Smooth muscle cell (in vitro differentiated cells): ENCODE results near the gene PLD5. TPM values are rescaled to one million over a fixed set of nuclear protein-coding genes. Genes with fewer than 3 reads are reported as not detected.
A peak's percentile ranks its signal among the peaks of the same experiment; 100 is the strongest.

Experiments used
- DNase-seq: peaks from one replicate; lab custom pipeline; 2025; ENCODE audit not compliant: unreplicated experiment; lab: John Stamatoyannopoulos, UW
- H2AFZ ChIP-seq: fragments of 200-600 bp; sonication (generic); 2 replicates; pipeline ENCODE4 v1.6.0; 2016; ENCODE audit warnings: antibody characterized with exemption, low read depth, mild to moderate bottlenecking
- H3F3A ChIP-seq: fragments of 200-600 bp; sonication (generic); 2 replicates; pipeline ENCODE4 v1.6.0; 2017; ENCODE audit warnings: antibody characterized with exemption, low read depth
- H3K27ac ChIP-seq: fragments of 200-600 bp; sonication (generic); 2 replicates; pipeline ENCODE4 v1.5.1; 2016; ENCODE audit warnings: low read depth, mild to moderate bottlenecking
- H3K27me3 ChIP-seq: fragments of 200-600 bp; sonication (generic); 2 replicates; pipeline ENCODE4 v1.6.1; 2016; ENCODE audit warnings: low read depth, mild to moderate bottlenecking
- H3K36me3 ChIP-seq: fragments of 200-600 bp; sonication (generic); 2 replicates; pipeline ENCODE4 v1.5.1; 2016; ENCODE audit warnings: low read depth
- H3K4me1 ChIP-seq: fragments of 200-600 bp; sonication (generic); 2 replicates; pipeline ENCODE4 v1.5.1; 2016; ENCODE audit warnings: low read depth
- H3K4me2 ChIP-seq: fragments of 200-600 bp; sonication (generic); 2 replicates; pipeline ENCODE4 v1.6.0; 2016; ENCODE audit warnings: mild to moderate bottlenecking
- H3K4me3 ChIP-seq: fragments of 200-600 bp; sonication (generic); 2 replicates; pipeline ENCODE4 v1.5.1; 2016; ENCODE audit warnings: mild to moderate bottlenecking
- H3K79me2 ChIP-seq: fragments of 200-600 bp; sonication (generic); 2 replicates; pipeline ENCODE4 v1.6.0; 2016; ENCODE audit warnings: low read depth, mild to moderate bottlenecking
- H3K9ac ChIP-seq: fragments of 200-600 bp; sonication (generic); 2 replicates; pipeline ENCODE4 v1.6.0; 2016; ENCODE audit warnings: low read depth
- H3K9me3 ChIP-seq: fragments of 200-600 bp; sonication (generic); replicated peaks from 2 replicates; pipeline ENCODE4 v1.5.1; 2016; ENCODE audit warnings: low read depth
- H4K20me1 ChIP-seq: fragments of 200-600 bp; sonication (generic); 2 replicates; pipeline ENCODE4 v1.6.0; 2016; ENCODE audit warnings: low read depth
- WGBS: methylation state at CpG from one replicate; pipeline ENCODE4 v1.1.7; 2016; ENCODE audit warnings: low lambda C conversion rate; 5-methylcytosine and 5-hydroxymethylcytosine counted together
- polyA plus RNA-seq: library from polyadenylated mRNA; unstranded; fragments of >200 nt; fragmentation: Nextera tagmentation; extraction: Ambion mirVana; gene quantifications from 2 replicates; pipeline ENCODE4 v1.2.1, GENCODE V29; 2016
- total RNA-seq: library from RNA; depleted of rRNA; stranded (reverse); fragments of >200 nt; gene quantifications from 2 replicates; pipeline ENCODE4 v1.2.3, GENCODE V29; 2014
- TF ChIP-seq, protein P1 (sequence below): fragments of 200-600 bp; sonication (generic); IDR thresholded peaks from 2 replicates; pipeline ENCODE4 v1.5.1; 2017; ENCODE audit warnings: borderline replicate concordance, mild to moderate bottlenecking, antibody characterized with exemption; ENCODE audit not compliant: insufficient read depth, poor library complexity, severe bottlenecking

Gene PLD5
- total and polyA plus RNA-seq, 2 experiments from 2014 or later, result 0.25 to 0.27 TPM

DNA sequence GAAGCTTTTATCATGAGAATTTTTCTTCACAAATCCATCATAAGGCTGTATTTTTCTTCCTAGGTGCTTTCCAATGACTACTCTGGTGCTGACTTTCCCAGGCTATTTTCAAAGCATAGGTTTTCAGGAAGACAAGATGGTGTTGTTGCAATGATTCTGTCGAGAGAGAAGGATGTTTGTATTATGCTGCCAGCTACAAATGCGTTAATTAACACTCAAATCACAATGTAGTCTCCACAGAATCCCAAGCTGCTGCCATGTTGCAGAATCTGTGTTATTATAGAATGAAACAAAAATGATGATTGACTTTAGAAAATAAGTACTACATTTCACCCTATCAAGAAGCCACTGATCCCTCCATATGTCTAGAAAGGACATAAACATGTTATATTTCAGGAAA lies 346.1 kb downstream of the PLD5 start:
- H4K20me1 ChIP-seq, result no peaks in the 10 kb centered on the region

DNA sequence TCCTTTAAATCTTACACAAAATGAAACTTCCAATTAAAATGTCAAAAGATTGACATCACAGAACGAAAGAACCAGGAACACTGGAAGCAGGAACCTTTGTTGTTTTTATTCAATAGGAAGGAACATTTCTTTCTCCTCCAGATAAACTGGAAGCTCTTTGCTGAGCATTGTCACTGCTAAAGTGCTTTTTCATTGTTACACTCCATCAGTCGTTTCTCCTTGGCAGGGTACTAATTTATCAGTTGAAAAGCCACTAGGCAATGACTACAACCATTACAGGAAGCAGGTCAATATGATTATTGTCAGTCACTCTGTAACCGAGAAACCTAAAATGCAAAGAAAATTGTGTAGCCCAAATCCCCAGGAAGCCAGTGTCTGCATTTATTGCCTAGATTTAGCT lies 362.4 kb downstream of the PLD5 start:
- Histone ChIP-seq H2AFZ (no peak overlapping the region), H4K20me1 (no peaks in the 10 kb centered on the region), H3K9me3 (no peaks in the 10 kb centered on the region), H3K4me3 (no peak overlapping the region), H3K27ac (no peak overlapping the region), H3K79me2 (no peaks in the 10 kb centered on the region), H3K36me3 (no peaks in the 10 kb centered on the region), H3F3A (no peaks in the 10 kb centered on the region), H3K27me3 (no peaks in the 10 kb centered on the region), H3K4me1 (peaks cover 5% of the 10 kb centered on the region), H3K4me2 (no peak overlapping the region), H3K9ac (no peak overlapping the region)
- TF ChIP-seq, protein P1, sequence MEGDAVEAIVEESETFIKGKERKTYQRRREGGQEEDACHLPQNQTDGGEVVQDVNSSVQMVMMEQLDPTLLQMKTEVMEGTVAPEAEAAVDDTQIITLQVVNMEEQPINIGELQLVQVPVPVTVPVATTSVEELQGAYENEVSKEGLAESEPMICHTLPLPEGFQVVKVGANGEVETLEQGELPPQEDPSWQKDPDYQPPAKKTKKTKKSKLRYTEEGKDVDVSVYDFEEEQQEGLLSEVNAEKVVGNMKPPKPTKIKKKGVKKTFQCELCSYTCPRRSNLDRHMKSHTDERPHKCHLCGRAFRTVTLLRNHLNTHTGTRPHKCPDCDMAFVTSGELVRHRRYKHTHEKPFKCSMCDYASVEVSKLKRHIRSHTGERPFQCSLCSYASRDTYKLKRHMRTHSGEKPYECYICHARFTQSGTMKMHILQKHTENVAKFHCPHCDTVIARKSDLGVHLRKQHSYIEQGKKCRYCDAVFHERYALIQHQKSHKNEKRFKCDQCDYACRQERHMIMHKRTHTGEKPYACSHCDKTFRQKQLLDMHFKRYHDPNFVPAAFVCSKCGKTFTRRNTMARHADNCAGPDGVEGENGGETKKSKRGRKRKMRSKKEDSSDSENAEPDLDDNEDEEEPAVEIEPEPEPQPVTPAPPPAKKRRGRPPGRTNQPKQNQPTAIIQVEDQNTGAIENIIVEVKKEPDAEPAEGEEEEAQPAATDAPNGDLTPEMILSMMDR, result no peak
- WGBS, result 71% methylated on average over 3 of the region's 3 CpGs
- no peak for DNase-seq

More for the DNA sequence above, 346.1 kb downstream of the PLD5 start:
- Histone ChIP-seq H3K4me2 (no peak overlapping the region), H3K27ac (no peak overlapping the region), H3K9me3 (no peaks in the 10 kb centered on the region), H3K9ac (no peak overlapping the region), H2AFZ (no peak overlapping the region), H3K27me3 (no peaks in the 10 kb centered on the region), H3K4me3 (no peak overlapping the region), H3K4me1 (no peaks in the 10 kb centered on the region), H3F3A (no peaks in the 10 kb centered on the region), H3K36me3 (no peaks in the 10 kb centered on the region), H3K79me2 (no peaks in the 10 kb centered on the region)
- no peak for DNase-seq
- TF ChIP-seq, protein P1, result no peak
- 78% methylated on average over 2 of the region's 2 CpGs for WGBS

DNA sequence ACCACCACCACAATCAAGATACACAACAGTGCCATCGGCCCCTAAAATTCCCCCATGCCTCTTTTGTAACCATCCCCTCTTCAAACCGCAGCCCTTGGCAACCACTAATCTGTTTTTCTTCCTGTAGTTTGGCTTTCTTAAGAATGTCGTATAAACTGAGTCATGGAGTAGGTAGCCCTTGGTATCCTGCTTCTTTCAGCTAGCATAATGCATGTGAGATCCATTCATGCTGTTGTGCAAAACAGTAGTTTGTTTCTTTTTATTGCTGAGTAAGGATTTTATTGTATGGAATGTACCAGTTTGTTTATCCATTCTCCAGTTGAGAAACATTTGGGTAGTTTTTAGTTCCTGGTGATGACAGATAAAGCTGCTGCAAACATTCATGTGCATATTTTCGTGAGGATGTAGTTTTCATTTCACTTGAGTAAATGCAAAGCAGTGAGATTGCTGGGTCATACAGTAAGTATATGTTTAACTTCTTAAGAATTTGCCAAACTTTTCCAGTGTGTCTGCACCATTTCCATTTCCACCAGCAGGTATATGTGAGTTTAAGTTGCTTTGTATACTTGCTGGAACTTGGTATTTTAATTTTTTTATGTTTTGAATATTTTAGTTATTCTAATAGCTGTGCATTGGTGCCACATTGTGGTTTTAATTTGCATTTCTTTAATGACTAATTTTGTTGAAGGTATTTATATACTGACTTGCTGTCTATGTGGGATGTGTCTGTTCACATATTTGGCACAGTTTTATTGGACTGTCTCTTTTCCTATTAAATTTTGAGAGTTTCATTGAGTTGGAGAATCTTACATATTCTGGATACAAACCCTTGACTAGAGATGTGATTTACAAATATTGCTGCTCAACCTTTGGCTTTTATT lies 377.2 kb downstream of the PLD5 start:
- TF ChIP-seq, protein P1, result no peak
- Histone ChIP-seq H3K79me2 (no peaks in the 10 kb centered on the region), H3K27ac (peak overlapping the region; percentile 52), H3K9me3 (no peaks in the 10 kb centered on the region), H3F3A (no peaks in the 10 kb centered on the region), H2AFZ (no peak overlapping the region), H3K4me2 (peak overlapping the region; percentile 62), H3K36me3 (no peaks in the 10 kb centered on the region), H3K4me3 (peak overlapping the region; percentile 19), H3K4me1 (peaks cover 13% of the 10 kb centered on the region), H3K27me3 (no peaks in the 10 kb centered on the region), H3K9ac (no peak overlapping the region), H4K20me1 (no peaks in the 10 kb centered on the region)
- 31% methylated on average over 4 of the region's 4 CpGs for WGBS
- no peak for DNase-seq
